Thoracic aorta (tissue), 2 donors: Measurements from ENCODE around the gene MACROH2A2. TPM values are rescaled to one million over a fixed set of nuclear protein-coding genes. Genes with fewer than 3 reads are reported as not detected.
A peak's percentile ranks its signal among the peaks of the same experiment; 100 is the strongest.

Source experiments
- ATAC-seq: fragments of 150-250 bp; one replicate; pipeline ENCODE4 v1.8.0; 2017; ENCODE audit warnings: low read depth; ENCODE audit not compliant: insufficient number of reproducible peaks, low FRiP score
- DNase-seq: peaks from one replicate; pipeline ENCODE4 v3.0.0-alpha.2; 2020; ENCODE audit warnings: low spot score
- H3K27ac ChIP-seq, 2 donors: fragments of 200-600 bp; sonication (generic); 1 replicate in 1 of 2; 2 replicates in 1 of 2; pipeline ENCODE4 v1.5.1; 2016; ENCODE audit warnings: mild to moderate bottlenecking in 2 of 2, moderate library complexity in 2 of 2
- H3K27me3 ChIP-seq: fragments of 200-600 bp; sonication (generic); replicated peaks from 2 replicates; pipeline ENCODE4 v1.6.0; 2016; ENCODE audit warnings: mild to moderate bottlenecking; ENCODE audit not compliant: insufficient read depth
- H3K36me3 ChIP-seq: fragments of 200-600 bp; sonication (generic); one replicate; pipeline ENCODE4 v1.5.1; 2016
- H3K4me1 ChIP-seq, 2 donors: fragments of 200-600 bp; sonication (generic); 1 replicate in 1 of 2; 2 replicates in 1 of 2; pipeline versions ENCODE4 v1.5.1 to v1.6.0; 2016; ENCODE audit warnings: low read depth in 2 of 2, mild to moderate bottlenecking in 1 of 2; ENCODE audit not compliant: control insufficient read depth in 1 of 2
- H3K4me3 ChIP-seq: fragments of 200-600 bp; sonication (generic); 2 replicates; pipeline ENCODE4 v1.5.1; 2016; ENCODE audit warnings: mild to moderate bottlenecking
- H3K9me3 ChIP-seq: fragments of 200-600 bp; sonication (generic); 2 replicates; pipeline ENCODE4 v1.5.1; 2016
- total RNA-seq, 2 donors: library from RNA; depleted of rRNA; stranded (reverse); fragments of >200 nt; gene quantifications; one replicate each; pipeline versions ENCODE4 v1.1.0 to v1.2.3, GENCODE V29; 2016
- TF ChIP-seq, protein P1 (sequence below): fragments of 200-600 bp; sonication (generic); IDR thresholded peaks from one replicate; pipeline ENCODE4 v1.5.1; 2019; ENCODE audit warnings: antibody characterized with exemption

The MACROH2A2 gene
- total RNA-seq, 2 donors from 2014 or later, result 0.68 to 8.5 TPM

DNA sequence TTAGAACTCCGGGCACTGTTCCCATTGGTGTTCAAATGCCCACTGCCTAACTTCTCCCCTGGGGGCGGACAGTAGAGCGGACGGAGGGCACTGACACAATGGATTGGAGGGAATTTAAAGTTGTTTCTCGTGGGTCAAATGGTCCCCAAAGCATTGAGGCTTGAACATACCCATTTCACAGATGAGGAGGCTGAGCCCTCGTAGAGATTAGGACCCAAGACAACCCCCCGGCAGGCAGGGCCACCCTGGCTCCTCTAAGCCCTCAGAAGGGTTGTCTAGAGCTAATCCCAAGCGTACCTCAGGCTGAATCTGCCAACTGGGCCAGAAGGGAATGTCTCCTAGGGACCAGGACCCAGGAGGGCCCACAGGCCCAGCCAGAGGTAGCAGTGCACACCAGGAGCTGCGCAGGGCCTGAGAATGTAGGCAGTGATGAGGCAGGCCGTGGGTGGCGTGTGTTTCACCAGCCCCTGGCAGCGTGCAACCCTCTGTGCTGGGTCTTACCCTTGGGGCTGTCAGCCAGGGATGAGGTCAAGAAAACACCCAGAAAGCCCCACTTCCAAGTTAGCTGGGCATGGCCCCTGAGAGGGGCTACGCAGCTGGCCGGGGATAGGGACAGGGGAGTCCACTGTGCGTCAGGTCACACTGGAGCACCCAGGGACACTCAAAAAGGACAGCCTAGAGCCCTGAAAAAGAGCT lies 74.2 kb downstream of the MACROH2A2 start:
- ATAC-seq, result no peak
- no peaks in the 10 kb centered on the region for H3K27me3 ChIP-seq
- H3K4me3 ChIP-seq, result no peak overlapping the region
- H3K36me3 ChIP-seq, result no peaks in the 10 kb centered on the region
- H3K9me3 ChIP-seq, result no peaks in the 10 kb centered on the region
- DNase-seq, result no peak
- TF ChIP-seq, protein P1, sequence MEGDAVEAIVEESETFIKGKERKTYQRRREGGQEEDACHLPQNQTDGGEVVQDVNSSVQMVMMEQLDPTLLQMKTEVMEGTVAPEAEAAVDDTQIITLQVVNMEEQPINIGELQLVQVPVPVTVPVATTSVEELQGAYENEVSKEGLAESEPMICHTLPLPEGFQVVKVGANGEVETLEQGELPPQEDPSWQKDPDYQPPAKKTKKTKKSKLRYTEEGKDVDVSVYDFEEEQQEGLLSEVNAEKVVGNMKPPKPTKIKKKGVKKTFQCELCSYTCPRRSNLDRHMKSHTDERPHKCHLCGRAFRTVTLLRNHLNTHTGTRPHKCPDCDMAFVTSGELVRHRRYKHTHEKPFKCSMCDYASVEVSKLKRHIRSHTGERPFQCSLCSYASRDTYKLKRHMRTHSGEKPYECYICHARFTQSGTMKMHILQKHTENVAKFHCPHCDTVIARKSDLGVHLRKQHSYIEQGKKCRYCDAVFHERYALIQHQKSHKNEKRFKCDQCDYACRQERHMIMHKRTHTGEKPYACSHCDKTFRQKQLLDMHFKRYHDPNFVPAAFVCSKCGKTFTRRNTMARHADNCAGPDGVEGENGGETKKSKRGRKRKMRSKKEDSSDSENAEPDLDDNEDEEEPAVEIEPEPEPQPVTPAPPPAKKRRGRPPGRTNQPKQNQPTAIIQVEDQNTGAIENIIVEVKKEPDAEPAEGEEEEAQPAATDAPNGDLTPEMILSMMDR, result no peak
- H3K4me1 ChIP-seq, result peaks cover 8 to 11% of the 10 kb centered on the region in 2 donors
- no peak overlapping the region for H3K27ac ChIP-seq

DNA sequence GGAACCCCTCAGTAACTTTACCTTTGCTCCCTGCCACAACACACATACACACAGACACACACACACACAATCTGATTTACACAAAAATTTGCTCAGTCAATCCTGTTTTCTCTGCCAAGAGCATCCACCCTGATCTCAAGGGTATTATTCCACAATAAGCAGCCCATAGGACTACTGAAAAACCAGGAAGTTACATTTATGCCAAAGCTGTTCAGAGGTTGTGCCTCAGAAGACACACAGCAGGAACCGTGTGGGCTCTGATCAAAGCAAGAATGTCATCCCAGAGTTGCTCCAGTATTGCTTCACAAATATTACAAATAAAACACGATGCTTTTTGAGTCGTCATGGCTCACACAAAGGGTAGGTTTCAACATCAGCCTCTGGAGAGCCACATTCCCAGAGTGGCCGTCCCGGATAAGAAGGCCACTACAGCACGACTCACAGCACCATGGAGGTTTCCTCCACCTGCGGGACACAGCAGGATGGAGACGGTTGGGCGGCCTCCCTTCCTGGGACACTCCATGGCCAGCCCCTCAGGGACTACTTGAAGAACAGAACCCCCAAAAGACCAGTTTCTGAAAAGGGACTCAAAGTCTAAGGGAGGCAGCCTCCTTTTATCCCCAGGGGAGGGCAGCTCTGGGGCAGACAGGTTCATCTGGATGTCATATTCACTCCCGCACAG lies 78.4 kb downstream of the MACROH2A2 start:
- peak overlapping the region; percentile 35 to 82 for H3K27ac ChIP-seq
- H3K4me3 ChIP-seq, result peak overlapping the region; percentile 90
- no peak for ATAC-seq

DNA sequence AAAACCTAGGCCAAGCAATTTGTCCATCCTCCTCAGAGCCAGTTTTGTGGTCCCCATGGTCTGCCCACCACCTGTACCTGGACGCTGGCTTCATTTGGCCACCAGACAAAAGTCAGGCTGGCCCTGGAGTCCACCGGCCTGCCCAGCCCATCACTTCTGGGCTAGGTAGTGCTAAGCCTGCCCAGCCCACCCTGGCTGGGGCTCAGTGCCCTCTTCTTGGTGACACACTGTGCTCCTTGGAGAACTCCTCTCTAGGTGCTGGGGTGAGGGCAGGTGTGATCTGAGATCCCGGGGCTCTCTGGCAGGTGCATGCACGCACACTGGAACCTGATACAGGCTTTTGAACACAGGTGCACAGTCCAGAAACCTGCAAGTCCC lies 78.9 kb downstream of the MACROH2A2 start:
- no peak for DNase-seq
- Histone ChIP-seq H3K4me1 (peaks cover 13 to 19% of the 10 kb centered on the region in 2 donors), H3K27ac (peak overlapping the region; percentile 35 to 82), H3K36me3 (no peaks in the 10 kb centered on the region), H3K27me3 (no peaks in the 10 kb centered on the region), H3K9me3 (no peaks in the 10 kb centered on the region), H3K4me3 (peak overlapping the region; percentile 90)
- no peak for ATAC-seq
- TF ChIP-seq, protein P1, result no peak

More for the DNA sequence above, 78.4 kb downstream of the MACROH2A2 start:
- Histone ChIP-seq H3K4me1 (peaks cover 13 to 19% of the 10 kb centered on the region in 2 donors), H3K9me3 (no peaks in the 10 kb centered on the region), H3K27me3 (no peaks in the 10 kb centered on the region), H3K36me3 (no peaks in the 10 kb centered on the region)
- DNase-seq, result no peak
- TF ChIP-seq, protein P1, result no peak

DNA sequence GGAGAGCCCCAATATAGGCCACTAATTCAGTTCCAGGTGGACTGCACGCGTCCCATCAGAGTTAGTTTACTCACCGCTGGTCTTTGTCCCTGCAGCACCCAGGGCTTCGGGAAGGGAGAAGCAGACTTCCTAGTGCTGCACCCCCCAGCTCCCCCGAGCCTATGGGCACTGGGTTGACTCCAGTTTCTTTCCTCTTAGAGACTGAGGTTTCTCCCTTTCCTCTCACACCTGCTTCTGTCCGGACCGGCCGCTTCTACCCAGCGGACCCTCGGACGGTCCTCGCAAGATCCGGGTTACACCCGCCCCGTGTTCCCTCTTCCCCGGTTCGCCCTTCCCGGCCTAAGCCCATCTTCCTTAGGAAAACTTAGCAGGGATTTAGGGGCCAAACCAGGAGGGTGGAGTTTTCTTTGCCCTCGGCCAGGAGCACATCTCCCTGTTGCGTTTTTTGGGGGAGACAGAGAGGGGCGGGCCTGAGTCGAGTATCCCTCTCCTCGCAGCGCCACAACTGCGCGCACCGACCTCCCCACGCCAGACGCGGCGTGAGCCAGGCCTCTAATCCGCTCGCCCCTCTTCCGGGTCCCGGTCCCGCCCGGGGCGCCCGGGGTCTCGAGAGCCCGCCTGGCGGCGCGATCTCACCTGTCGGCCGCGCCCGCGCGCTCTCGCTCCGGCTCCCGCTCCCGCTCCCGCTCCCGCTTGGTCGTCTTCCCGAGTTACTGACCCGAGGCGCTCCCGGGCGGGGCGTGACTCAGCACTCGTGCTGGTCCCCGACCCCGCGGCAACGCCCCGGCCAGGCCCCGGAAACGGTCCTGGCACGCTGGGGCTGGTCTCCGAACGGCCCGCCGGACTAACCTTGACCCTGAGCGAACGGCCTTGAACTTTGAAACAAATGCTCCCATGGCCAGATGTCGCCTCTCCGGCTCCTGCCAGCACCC lies 79.7 kb downstream of the MACROH2A2 start, which contains the start of gene AIFM2:
Gene AIFM2 (minus strand): TSS at position 728 of the 932 bp plus-strand sequence. CDS start 8,741 bp downstream, outside the sequence.
- TF ChIP-seq, protein P1, result peak; percentile 14
- no peak for DNase-seq
- peak; percentile 48 for ATAC-seq
- Histone ChIP-seq H3K4me3 (peak within 1 kb of the TSS; percentile 90), H3K9me3 (no peaks in the 10 kb centered on the region), H3K36me3 (no peaks in the 10 kb centered on the region), H3K27me3 (no peaks in the 10 kb centered on the region), H3K27ac (peak within 1 kb of the TSS; percentile 69 to 82), H3K4me1 (peaks cover 13 to 19% of the 10 kb centered on the region in 2 donors)
